RWPE2 (cell line): Measurements from ENCODE around the gene RHOD.
A peak's percentile ranks its signal among the peaks of the same experiment; 100 is the strongest.

Source experiments
- ATAC-seq: fragments of 200-7000 bp; cut with Tn5 transposase; 3 replicates; pipeline ENCODE4 v1.9.1; 2021; ENCODE audit warnings: low read depth
- DNase-seq: peaks from one replicate; pipeline ENCODE4 v3.0.0-alpha.2; 2020; ENCODE audit warnings: low spot score
- H3K27ac ChIP-seq: fragments of 450-650 bp; 2 replicates; pipeline ENCODE4 v1.5.1; 2017; ENCODE audit warnings: mild to moderate bottlenecking; ENCODE audit not compliant: poor library complexity, severe bottlenecking
- H3K27me3 ChIP-seq: fragments of 250-450 bp; sonication (Bioruptor Pico); 2 replicates; pipeline ENCODE4 v1.5.1; 2021; ENCODE audit warnings: mild to moderate bottlenecking, moderate library complexity; ENCODE audit not compliant: insufficient read depth, poor library complexity, severe bottlenecking
- H3K36me3 ChIP-seq: fragments of 250-450 bp; sonication (Bioruptor Pico); 2 replicates; pipeline ENCODE4 v1.5.1; 2020; ENCODE audit warnings: low read depth, mild to moderate bottlenecking, moderate library complexity
- H3K4me1 ChIP-seq: fragments of 250-450 bp; sonication (Bioruptor Pico); 2 replicates; pipeline ENCODE4 v1.5.1; 2021; ENCODE audit warnings: mild to moderate bottlenecking, moderate library complexity; ENCODE audit not compliant: insufficient read depth, poor library complexity, severe bottlenecking
- H3K4me3 ChIP-seq: fragments of 250-450 bp; sonication (Bioruptor Pico); 2 replicates; pipeline ENCODE4 v1.5.1; 2021; ENCODE audit warnings: mild to moderate bottlenecking, moderate library complexity; ENCODE audit not compliant: severe bottlenecking
- H3K9me3 ChIP-seq: fragments of 250-450 bp; sonication (Bioruptor Pico); 2 replicates; pipeline ENCODE4 v1.5.1; 2021; ENCODE audit warnings: mild to moderate bottlenecking, moderate library complexity; ENCODE audit not compliant: severe bottlenecking
- CTCF ChIP-seq: fragments of 450-650 bp; IDR thresholded peaks from one replicate; pipeline ENCODE4 v1.5.1; 2017; ENCODE audit warnings: mild to moderate bottlenecking, moderate library complexity; ENCODE audit not compliant: poor library complexity, severe bottlenecking

Gene RHOD

GRCh38 chr11:67058506-67058905 is 1.9 kb downstream of the RHOD start:
- H3K4me1 ChIP-seq = peaks cover 47% of the 10 kb centered on the region
- H3K27me3 ChIP-seq = no peaks in the 10 kb centered on the region
- H3K27ac ChIP-seq = peak overlapping the region; percentile 95
- peaks cover 18% of the 10 kb centered on the region for H3K36me3 ChIP-seq
- no peak for TF ChIP-seq CTCF
- ATAC-seq (no peak), DNase-seq (no peak)
- no peak overlapping the region for H3K4me3 ChIP-seq
- no peaks in the 10 kb centered on the region for H3K9me3 ChIP-seq

GRCh38 chr11:67059671-67060070 is 3.0 kb downstream of the RHOD start:
- Histone ChIP-seq H3K4me3 (no peak overlapping the region), H3K36me3 (peaks cover 18% of the 10 kb centered on the region), H3K27ac (peak overlapping the region; percentile 95), H3K4me1 (peaks cover 42% of the 10 kb centered on the region), H3K27me3 (no peaks in the 10 kb centered on the region), H3K9me3 (no peaks in the 10 kb centered on the region)
- ATAC-seq = no peak
- no peak for DNase-seq
- no peak for TF ChIP-seq CTCF

GRCh38 chr11:67060111-67060522 is 3.5 kb downstream of the RHOD start:
- H3K4me3 ChIP-seq = no peak overlapping the region
- peak; percentile 30 for TF ChIP-seq CTCF
- ATAC-seq (peak; percentile 37), DNase-seq (no peak)
- peak overlapping the region; percentile 95 for H3K27ac ChIP-seq
- H3K27me3 ChIP-seq = no peaks in the 10 kb centered on the region
- no peaks in the 10 kb centered on the region for H3K9me3 ChIP-seq
- H3K4me1 ChIP-seq = peaks cover 40% of the 10 kb centered on the region
- peaks cover 18% of the 10 kb centered on the region for H3K36me3 ChIP-seq

GRCh38 chr11:67062526-67063373 is 6.1 kb downstream of the RHOD start:
- TF ChIP-seq CTCF = no peak
- Histone ChIP-seq H3K27me3 (no peaks in the 10 kb centered on the region), H3K9me3 (no peaks in the 10 kb centered on the region), H3K4me3 (no peak overlapping the region), H3K4me1 (peaks cover 27% of the 10 kb centered on the region), H3K27ac (peak overlapping the region; percentile 95), H3K36me3 (peaks cover 35% of the 10 kb centered on the region)
- ATAC-seq (peak; percentile 89), DNase-seq (peak; percentile 95)

GRCh38 chr11:67066333-67066709 is 9.7 kb downstream of the RHOD start:
- peaks cover 15% of the 10 kb centered on the region for H3K4me1 ChIP-seq
- H3K27me3 ChIP-seq = no peaks in the 10 kb centered on the region
- TF ChIP-seq CTCF = no peak
- no peak overlapping the region for H3K4me3 ChIP-seq
- DNase-seq (no peak), ATAC-seq (no peak)
- H3K36me3 ChIP-seq = peaks cover 46% of the 10 kb centered on the region
- no peaks in the 10 kb centered on the region for H3K9me3 ChIP-seq
- H3K27ac ChIP-seq = no peak overlapping the region
